CD8-positive, alpha-beta memory T cell (primary cell): ENCODE results near the gene DDX25. TPM values are rescaled to one million over a fixed set of nuclear protein-coding genes. Genes with fewer than 3 reads are reported as not detected.

ENCODE experiments used
- CTCF ChIA-PET: fragments of 350-600 bp; sonication (Branson Sonifier 250); formaldehyde crosslinking; loops from one replicate; lab custom pipeline; 2021; ENCODE audit warnings: antibody characterized with exemption; lab: Charles Lee
- POLR2A ChIA-PET: fragments of 350-600 bp; sonication (Branson Sonifier 250); formaldehyde crosslinking; loops from one replicate; lab custom pipeline; 2021; ENCODE audit warnings: antibody characterized with exemption; lab: Charles Lee
- DNase-seq, 5 donors: peaks; one replicate each; pipeline versions ENCODE4 v3.0.0 to v3.0.0-alpha.2; 2020 to 2022; ENCODE audit warnings: mixed read lengths in 1 of 5
- H3K27ac ChIP-seq: one replicate; pipeline ENCODE4 v1.7.0; 2013; ENCODE audit warnings: low read depth, mild to moderate bottlenecking, low read length, moderate library complexity
- H3K27me3 ChIP-seq: 2 replicates; pipeline ENCODE4 v1.7.0; 2013; ENCODE audit warnings: low read length, mild to moderate bottlenecking; ENCODE audit not compliant: insufficient read depth, poor library complexity, severe bottlenecking
- H3K36me3 ChIP-seq: 2 replicates; pipeline ENCODE4 v1.7.0; 2013; ENCODE audit warnings: mild to moderate bottlenecking, low read length, moderate library complexity; ENCODE audit not compliant: insufficient read depth
- H3K4me1 ChIP-seq: 2 replicates; pipeline ENCODE4 v1.7.0; 2013; ENCODE audit warnings: mild to moderate bottlenecking, low read length, moderate library complexity; ENCODE audit not compliant: insufficient read depth
- H3K4me3 ChIP-seq: 2 replicates; pipeline ENCODE4 v1.7.0; 2013; ENCODE audit warnings: mild to moderate bottlenecking, low read length
- H3K9me3 ChIP-seq: 2 replicates; pipeline ENCODE4 v1.7.0; 2013; ENCODE audit warnings: mild to moderate bottlenecking, low read length
- H3K27ac Mint-ChIP-seq, 8 donors: one replicate each; pipeline ENCODE4 v1.8.0; 2020 to 2021; ENCODE audit warnings: mixed read lengths in 8 of 8, mild to moderate bottlenecking in 6 of 8, inconsistent platforms in 3 of 8, moderate library complexity in 3 of 8
- H3K27me3 Mint-ChIP-seq, 2 donors: one replicate each; pipeline ENCODE4 v1.8.0; 2020 to 2021; ENCODE audit warnings: mixed read lengths in 2 of 2, mild to moderate bottlenecking in 1 of 2, moderate library complexity in 1 of 2
- H3K36me3 Mint-ChIP-seq, 3 donors: one replicate each; pipeline ENCODE4 v1.8.0; 2020 to 2021; ENCODE audit warnings: mixed read lengths in 3 of 3, inconsistent platforms in 1 of 3, mild to moderate bottlenecking in 1 of 3
- H3K4me1 Mint-ChIP-seq, 3 donors: one replicate each; pipeline ENCODE4 v1.8.0; 2020 to 2021; ENCODE audit warnings: mixed read lengths in 3 of 3, inconsistent platforms in 1 of 3, mild to moderate bottlenecking in 1 of 3
- H3K4me3 Mint-ChIP-seq, 7 donors: one replicate each; pipeline ENCODE4 v1.8.0; 2020 to 2021; ENCODE audit warnings: mixed read lengths in 7 of 7, mild to moderate bottlenecking in 6 of 7, moderate library complexity in 4 of 7, inconsistent platforms in 2 of 7
- H3K9me3 Mint-ChIP-seq, 5 donors: one replicate each; pipeline ENCODE4 v1.8.0; 2020 to 2022; ENCODE audit warnings: mixed read lengths in 5 of 5, mild to moderate bottlenecking in 3 of 5, moderate library complexity in 2 of 5, inconsistent platforms in 1 of 5
- polyA plus RNA-seq: library from polyadenylated mRNA; unstranded; fragments of 300-500 nt; fragmentation: Illumina TruSeq; gene quantifications from one replicate; pipeline ENCODE4 v1.2.3, GENCODE V29; 2021
- total RNA-seq, 2 experiments: library from RNA; stranded (reverse); gene quantifications; one replicate each; pipeline ENCODE4 v1.2.3, GENCODE V29; 2021

Gene DDX25
- total and polyA plus RNA-seq, 3 experiments from 2014 or later, result 0.46 TPM; not detected in 2

- Mint-ChIP-seq H3K36me3 (peaks cover 0 to 5% (median 0%) of the 10 kb centered on the region in 3 donors), H3K4me1 (no peaks in the 10 kb centered on the region), H3K27ac (no peak overlapping the region), H3K27me3 (peaks cover 5 to 24% of the 10 kb centered on the region in 2 donors), H3K9me3 (peaks cover 4 to 10% (median 8%) of the 10 kb centered on the region in 5 donors), H3K4me3 (no peak overlapping the region)
- Histone ChIP-seq H3K27me3 (no peaks in the 10 kb centered on the region), H3K36me3 (no peaks in the 10 kb centered on the region), H3K4me3 (no peak overlapping the region), H3K27ac (no peak overlapping the region), H3K4me1 (no peaks in the 10 kb centered on the region), H3K9me3 (no peaks in the 10 kb centered on the region)
- ChIA-PET POLR2A (no interaction called here), CTCF (no interaction called here)
- DNase-seq, result no peak
Observed at GRCh38 chr11:125967515-125967914, 63.2 kb downstream of the DDX25 start.

GRCh38 chr11:125968354-125968753 is 64.0 kb downstream of the DDX25 start:
- POLR2A ChIA-PET, result no interaction called here
- peaks cover 0 to 3% (median under 1%) of the 10 kb centered on the region in 5 donors for H3K9me3 Mint-ChIP-seq
- no peak for DNase-seq
- H3K27me3 Mint-ChIP-seq, result peaks cover 5 to 25% of the 10 kb centered on the region in 2 donors
- H3K27ac Mint-ChIP-seq, result peak overlapping the region in 1 of 8 donors; percentile 31
- no peak overlapping the region for H3K4me3 Mint-ChIP-seq
- Histone ChIP-seq H3K36me3 (no peaks in the 10 kb centered on the region), H3K27me3 (no peaks in the 10 kb centered on the region), H3K4me1 (no peaks in the 10 kb centered on the region), H3K4me3 (no peak overlapping the region), H3K27ac (no peak overlapping the region), H3K9me3 (no peaks in the 10 kb centered on the region)
- no peaks in the 10 kb centered on the region for H3K36me3 Mint-ChIP-seq
- CTCF ChIA-PET, result no interaction called here
- no peaks in the 10 kb centered on the region for H3K4me1 Mint-ChIP-seq

- H3K36me3 Mint-ChIP-seq, result peaks cover 0 to under 1% (median 0%) of the 10 kb centered on the region in 3 donors
- no peaks in the 10 kb centered on the region for H3K9me3 ChIP-seq
- H3K27me3 Mint-ChIP-seq, result peaks cover 3 to 12% of the 10 kb centered on the region in 2 donors
- H3K27ac Mint-ChIP-seq, result no peak overlapping the region
- ChIA-PET CTCF (no interaction called here), POLR2A (no interaction called here)
- H3K9me3 Mint-ChIP-seq, result no peaks in the 10 kb centered on the region
- no peaks in the 10 kb centered on the region for H3K4me1 ChIP-seq
- no peak overlapping the region for H3K4me3 Mint-ChIP-seq
- H3K4me1 Mint-ChIP-seq, result no peaks in the 10 kb centered on the region
- H3K27ac ChIP-seq, result no peak overlapping the region
- no peaks in the 10 kb centered on the region for H3K36me3 ChIP-seq
- no peaks in the 10 kb centered on the region for H3K27me3 ChIP-seq
- no peak for DNase-seq
- no peak overlapping the region for H3K4me3 ChIP-seq
Observed at GRCh38 chr11:125971618-125972017, 67.3 kb downstream of the DDX25 start.

- peaks cover 0 to 1% (median 0%) of the 10 kb centered on the region in 3 donors for H3K36me3 Mint-ChIP-seq
- Histone ChIP-seq H3K27ac (no peak overlapping the region), H3K4me1 (no peaks in the 10 kb centered on the region), H3K27me3 (no peaks in the 10 kb centered on the region), H3K36me3 (no peaks in the 10 kb centered on the region), H3K4me3 (no peak overlapping the region), H3K9me3 (no peaks in the 10 kb centered on the region)
- no peak for DNase-seq
- ChIA-PET CTCF (no interaction called here), POLR2A (no interaction called here)
- no peak overlapping the region for H3K27ac Mint-ChIP-seq
- H3K4me3 Mint-ChIP-seq, result no peak overlapping the region
- H3K9me3 Mint-ChIP-seq, result no peaks in the 10 kb centered on the region
- H3K4me1 Mint-ChIP-seq, result no peaks in the 10 kb centered on the region
- peaks cover 4 to 8% of the 10 kb centered on the region in 2 donors for H3K27me3 Mint-ChIP-seq
Observed at GRCh38 chr11:125974284-125974683, 70.0 kb downstream of the DDX25 start.

- Histone ChIP-seq H3K27ac (no peak overlapping the region), H3K27me3 (no peaks in the 10 kb centered on the region), H3K9me3 (no peaks in the 10 kb centered on the region), H3K4me1 (no peaks in the 10 kb centered on the region), H3K36me3 (no peaks in the 10 kb centered on the region), H3K4me3 (no peak overlapping the region)
- POLR2A ChIA-PET, result no interaction called here
- CTCF ChIA-PET, result no interaction called here
- Mint-ChIP-seq H3K9me3 (no peaks in the 10 kb centered on the region), H3K36me3 (peaks cover 0 to 1% (median 0%) of the 10 kb centered on the region in 3 donors), H3K4me1 (no peaks in the 10 kb centered on the region), H3K4me3 (no peak overlapping the region), H3K27ac (no peak overlapping the region), H3K27me3 (peaks cover 4 to 8% of the 10 kb centered on the region in 2 donors)
- DNase-seq, result no peak
Observed at GRCh38 chr11:125975634-125976033, 71.3 kb downstream of the DDX25 start.

- Mint-ChIP-seq H3K4me1 (no peaks in the 10 kb centered on the region), H3K9me3 (no peaks in the 10 kb centered on the region), H3K27ac (no peak overlapping the region), H3K36me3 (peaks cover 0 to 1% (median 0%) of the 10 kb centered on the region in 3 donors), H3K27me3 (peaks cover 4 to 8% of the 10 kb centered on the region in 2 donors), H3K4me3 (no peak overlapping the region)
- Histone ChIP-seq H3K9me3 (no peaks in the 10 kb centered on the region), H3K27me3 (no peaks in the 10 kb centered on the region), H3K4me3 (no peak overlapping the region), H3K27ac (no peak overlapping the region), H3K36me3 (no peaks in the 10 kb centered on the region), H3K4me1 (no peaks in the 10 kb centered on the region)
- POLR2A ChIA-PET, result no interaction called here
- no peak for DNase-seq
- CTCF ChIA-PET, result no interaction called here
Observed at GRCh38 chr11:125976156-125976555, 71.8 kb downstream of the DDX25 start.

GRCh38 chr11:125977333-125977732 is 73.0 kb downstream of the DDX25 start:
- Histone ChIP-seq H3K9me3 (no peaks in the 10 kb centered on the region), H3K36me3 (no peaks in the 10 kb centered on the region), H3K27me3 (no peaks in the 10 kb centered on the region), H3K4me3 (no peak overlapping the region), H3K27ac (no peak overlapping the region), H3K4me1 (no peaks in the 10 kb centered on the region)
- Mint-ChIP-seq H3K27ac (no peak overlapping the region), H3K9me3 (no peaks in the 10 kb centered on the region), H3K27me3 (peaks cover 4 to 8% of the 10 kb centered on the region in 2 donors), H3K4me3 (no peak overlapping the region), H3K4me1 (no peaks in the 10 kb centered on the region), H3K36me3 (peaks cover 0 to 1% (median 0%) of the 10 kb centered on the region in 3 donors)
- ChIA-PET POLR2A (no interaction called here), CTCF (no interaction called here)
- DNase-seq, result no peak

GRCh38 chr11:125978181-125978716 is 73.9 kb downstream of the DDX25 start:
- Histone ChIP-seq H3K4me1 (no peaks in the 10 kb centered on the region), H3K27ac (no peak overlapping the region), H3K36me3 (no peaks in the 10 kb centered on the region), H3K9me3 (no peaks in the 10 kb centered on the region), H3K4me3 (no peak overlapping the region), H3K27me3 (no peaks in the 10 kb centered on the region)
- Mint-ChIP-seq H3K4me1 (no peaks in the 10 kb centered on the region), H3K36me3 (peaks cover 0 to 5% (median 0%) of the 10 kb centered on the region in 3 donors), H3K4me3 (no peak overlapping the region), H3K9me3 (no peaks in the 10 kb centered on the region), H3K27ac (no peak overlapping the region), H3K27me3 (peaks cover 4 to 5% of the 10 kb centered on the region in 2 donors)
- POLR2A ChIA-PET, result no interaction called here
- no peak for DNase-seq
- CTCF ChIA-PET, result no interaction called here
